Ovary (tissue), 9 donors: ENCODE data around the gene QRICH1. TPM values are rescaled to one million over a fixed set of nuclear protein-coding genes. Genes with fewer than 3 reads are reported as not detected.

ENCODE experiments used
- DNase-seq, 5 donors: peaks; one replicate each; pipeline ENCODE4 v3.0.0-alpha.2; 2019 to 2020
- H3K27ac ChIP-seq, 2 donors: fragments of 200-600 bp; one replicate each; pipeline versions ENCODE4 v1.5.1 to v1.8.0; 2019 to 2022
- H3K27me3 ChIP-seq: fragments of 200-600 bp; one replicate; pipeline ENCODE4 v1.8.0; 2022
- H3K36me3 ChIP-seq: fragments of 200-600 bp; sonication (generic); one replicate; pipeline ENCODE4 v1.5.1; 2019
- H3K4me1 ChIP-seq: one replicate; pipeline ENCODE4 v1.8.1; 2013; ENCODE audit warnings: mild to moderate bottlenecking, moderate library complexity; ENCODE audit not compliant: insufficient read depth
- H3K4me3 ChIP-seq: fragments of 200-600 bp; sonication (generic); one replicate; pipeline ENCODE4 v1.5.1; 2017
- H3K9me3 ChIP-seq, 2 donors: fragments of 200-600 bp in 1 of 2; sonication (generic) in 1 of 2; one replicate each; pipeline versions ENCODE4 v1.5.1 to v1.8.1; 2013 to 2019; ENCODE audit warnings: mild to moderate bottlenecking in 1 of 2, moderate library complexity in 1 of 2
- EP300 ChIP-seq: sonication (generic); formaldehyde crosslinking; IDR thresholded peaks from one replicate; pipeline ENCODE4 v1.6.1; 2017; ENCODE audit warnings: antibody characterized with exemption
- POLR2A ChIP-seq: fragments of 450-650 bp; IDR thresholded peaks from one replicate; pipeline ENCODE4 v1.6.1; 2017; ENCODE audit warnings: antibody characterized with exemption, mild to moderate bottlenecking, moderate library complexity
- WGBS, 3 donors: extraction: QIAGEN DNeasy Blood & Tissue Kit in 1 of 3; methylation state at CpG; one replicate each; pipeline versions ENCODE4 v1.1.5 to v1.1.7; 2013 to 2017; 5-methylcytosine and 5-hydroxymethylcytosine counted together
- intact Hi-C, 4 donors: fragments of 100-400 bp; cut with DNase I; formaldehyde crosslinking; loops; one replicate each; pipeline versions ENCODE4 v1.11.0 to v1.15.1; 2022 to 2023
- polyA plus RNA-seq, 2 donors: library from polyadenylated mRNA; stranded (reverse); fragments of 200-250 nt in 1 of 2; fragments of 350-450 nt in 1 of 2; fragmentation: Illumina TruSeq in 1 of 2; extraction: RNeasy Lipid Tissue Mini Kit (QIAGEN cat#74804) in 1 of 2; gene quantifications; one replicate each; pipeline ENCODE4 v1.2.3, GENCODE V29; 2013 to 2014
- total RNA-seq, 7 donors: library from RNA; depleted of rRNA in 2 of 7; stranded (reverse); fragments of >200 nt in 2 of 7; fragmentation: NEBNext Ultra II Directional in 3 of 7; extraction: Animal tissue kit (Norgen Biotek cat#: 25700) in 3 of 7; gene quantifications; one replicate each; pipeline versions ENCODE4 v1.1.0 to v1.2.4, GENCODE V29; 2016 to 2023
- TF ChIP-seq, protein P1 (sequence below), 3 donors: fragments of 450-650 bp in 2 of 3; fragments of 200-600 bp in 1 of 3; IDR thresholded peaks; one replicate each; pipeline versions ENCODE4 v1.5.1 to v1.8.0; 2016 to 2022; ENCODE audit warnings: antibody characterized with exemption in 3 of 3, mild to moderate bottlenecking in 1 of 3
- donor health status: DM: no; HTN: no; CAD: no; lungs with moderate emphysema.
- donor health status: DM: no; HTN: no; CAD: no.
- donor health status: Bipolar disorder and iron deficiency.
- donor health status: DM: yes; HTN: yes; CAD: no.
- donor health status: DM: no; HTN: no; CAD: no.
- donor health status: DM: yes; HTN: yes; CAD: no.

QRICH1 gene
- total and polyA plus RNA-seq, 9 donors, result 46.2 to 104 (median 82.8) TPM

DNA sequence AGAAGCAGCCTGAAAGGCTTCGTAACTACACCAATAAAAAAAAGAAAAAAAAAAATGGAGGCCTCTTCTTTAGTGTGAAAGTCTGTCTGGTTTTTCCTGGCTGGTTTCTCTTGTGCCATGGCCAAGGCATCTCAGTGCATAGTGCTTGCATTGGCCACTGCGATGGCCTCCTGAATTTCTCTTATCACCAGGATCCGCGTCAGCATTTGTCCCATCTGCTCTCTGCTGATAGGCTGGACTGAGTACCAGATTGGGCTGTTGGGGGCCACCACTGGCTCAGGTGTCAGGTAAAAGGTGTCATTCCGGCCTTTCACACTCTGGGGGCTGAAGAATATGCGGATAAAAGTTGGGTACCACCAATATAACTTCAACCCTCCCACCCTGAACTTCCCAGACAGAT, 63.5 kb downstream of the QRICH1 start:
- Histone ChIP-seq H3K27ac (no peak overlapping the region), H3K4me1 (peaks cover 3% of the 10 kb centered on the region), H3K27me3 (no peaks in the 10 kb centered on the region), H3K9me3 (no peaks in the 10 kb centered on the region), H3K36me3 (no peaks in the 10 kb centered on the region), H3K4me3 (no peak overlapping the region)
- intact Hi-C loops, result loop anchor here in 1 of 4 donors (5.0 kb wide), 1 partner anchor 62 kb away; the partner anchor contains the start of gene QRICH1
- 81 to 87% (median 86%) methylated on average over 6 of the region's 6 CpGs for WGBS, 3 donors
- peak in 1 of 5 donors; percentile 29 for DNase-seq
- TF ChIP-seq, protein P1, sequence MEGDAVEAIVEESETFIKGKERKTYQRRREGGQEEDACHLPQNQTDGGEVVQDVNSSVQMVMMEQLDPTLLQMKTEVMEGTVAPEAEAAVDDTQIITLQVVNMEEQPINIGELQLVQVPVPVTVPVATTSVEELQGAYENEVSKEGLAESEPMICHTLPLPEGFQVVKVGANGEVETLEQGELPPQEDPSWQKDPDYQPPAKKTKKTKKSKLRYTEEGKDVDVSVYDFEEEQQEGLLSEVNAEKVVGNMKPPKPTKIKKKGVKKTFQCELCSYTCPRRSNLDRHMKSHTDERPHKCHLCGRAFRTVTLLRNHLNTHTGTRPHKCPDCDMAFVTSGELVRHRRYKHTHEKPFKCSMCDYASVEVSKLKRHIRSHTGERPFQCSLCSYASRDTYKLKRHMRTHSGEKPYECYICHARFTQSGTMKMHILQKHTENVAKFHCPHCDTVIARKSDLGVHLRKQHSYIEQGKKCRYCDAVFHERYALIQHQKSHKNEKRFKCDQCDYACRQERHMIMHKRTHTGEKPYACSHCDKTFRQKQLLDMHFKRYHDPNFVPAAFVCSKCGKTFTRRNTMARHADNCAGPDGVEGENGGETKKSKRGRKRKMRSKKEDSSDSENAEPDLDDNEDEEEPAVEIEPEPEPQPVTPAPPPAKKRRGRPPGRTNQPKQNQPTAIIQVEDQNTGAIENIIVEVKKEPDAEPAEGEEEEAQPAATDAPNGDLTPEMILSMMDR (IDR thresholded peaks at IDR 0.05), result no peak
- no peak for TF ChIP-seq POLR2A
- no peak for TF ChIP-seq EP300

DNA sequence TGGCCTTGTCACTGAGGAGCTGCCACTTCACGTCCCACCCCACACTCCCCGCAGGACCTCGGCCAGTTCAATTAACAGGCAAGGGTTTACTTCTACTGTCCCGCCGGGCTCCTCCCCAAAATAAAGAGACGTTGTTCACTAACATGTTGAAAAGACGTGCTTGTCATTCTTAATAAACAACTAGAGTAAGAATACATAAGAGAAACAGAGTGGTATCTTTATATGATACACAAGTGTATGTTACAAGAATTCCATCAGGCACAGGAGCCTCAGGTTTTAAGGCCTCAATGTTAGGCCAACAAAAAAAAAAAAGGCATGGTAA, 64.3 kb downstream of the QRICH1 start:
- no peak for DNase-seq
- peaks cover 3% of the 10 kb centered on the region for H3K4me1 ChIP-seq
- 1 to 3% (median 2%) methylated on average over 7 of the region's 7 CpGs for WGBS, 3 donors
- intact Hi-C loops, result loop anchor here in 1 of 4 donors (10.0 kb wide), 1 partner anchor 115 kb away; the partner anchor contains the start of gene ARIH2
- H3K27me3 ChIP-seq, result no peaks in the 10 kb centered on the region
- no peaks in the 10 kb centered on the region for H3K9me3 ChIP-seq
- H3K36me3 ChIP-seq, result no peaks in the 10 kb centered on the region
- H3K4me3 ChIP-seq, result no peak overlapping the region
- TF ChIP-seq, protein P1 (IDR thresholded peaks at IDR 0.05), result no peak
- peak overlapping the region; percentile 89 to 91 for H3K27ac ChIP-seq

- 1% methylated on average over 54 to 55 of the region's 55 CpGs for WGBS, 3 donors
- Histone ChIP-seq H3K27ac (peak within 1 kb of the TSS; percentile 89 to 91), H3K27me3 (no peaks in the 10 kb centered on the region), H3K4me3 (peak within 1 kb of the TSS; percentile 65), H3K36me3 (no peaks in the 10 kb centered on the region), H3K4me1 (peaks cover 3% of the 10 kb centered on the region), H3K9me3 (no peaks in the 10 kb centered on the region)
- intact Hi-C loops, result loop anchor here in 1 of 4 donors (10.0 kb wide), 1 partner anchor 114 kb away; the partner anchor contains the start of gene ARIH2
- DNase-seq, result peak; percentile 93 to 97 (median 95)
- TF ChIP-seq, protein P1 (IDR thresholded peaks at IDR 0.05), result peak in 2 of 3 donors; percentile 42 to 45
- TF ChIP-seq POLR2A, result peak; percentile 99
- TF ChIP-seq EP300, result no peak
Measured at GRCh38 chr3:49028673-49029562, 65.0 kb downstream of the QRICH1 start, which contains the start of gene IMPDH2. IMPDH2 (minus strand) TSS chr3:49029398; CDS start chr3:49029350, 48 bp downstream.

- Histone ChIP-seq H3K36me3 (no peaks in the 10 kb centered on the region), H3K27ac (peak overlapping the region; percentile 89 to 91), H3K4me1 (peaks cover 3% of the 10 kb centered on the region), H3K4me3 (no peak overlapping the region), H3K27me3 (no peaks in the 10 kb centered on the region), H3K9me3 (no peaks in the 10 kb centered on the region)
- DNase-seq, result peak in 1 of 5 donors; percentile 31
- 71 to 72% (median 71%) methylated on average over 4 of the region's 4 CpGs for WGBS, 3 donors
- TF ChIP-seq POLR2A, result no peak
- TF ChIP-seq, protein P1 (IDR thresholded peaks at IDR 0.05), result no peak
- TF ChIP-seq EP300, result no peak
- intact Hi-C loops, result loop anchor here in 1 of 4 donors (10.0 kb wide), 1 partner anchor 113 kb away; the partner anchor contains the start of gene ARIH2
Measured at GRCh38 chr3:49028298-49028672, 65.6 kb downstream of the QRICH1 start.
